ENCODE results near the gene TMTC2. TPM values are rescaled to one million over a fixed set of nuclear protein-coding genes. Genes with fewer than 3 reads are reported as not detected.

Gene TMTC2
- total RNA-seq, 5 donors from 2014 or later (not counting 1 experiment from before 2014, with no cell fraction given): 3.6 to 5.4 (median 4.4) TPM

DNA sequence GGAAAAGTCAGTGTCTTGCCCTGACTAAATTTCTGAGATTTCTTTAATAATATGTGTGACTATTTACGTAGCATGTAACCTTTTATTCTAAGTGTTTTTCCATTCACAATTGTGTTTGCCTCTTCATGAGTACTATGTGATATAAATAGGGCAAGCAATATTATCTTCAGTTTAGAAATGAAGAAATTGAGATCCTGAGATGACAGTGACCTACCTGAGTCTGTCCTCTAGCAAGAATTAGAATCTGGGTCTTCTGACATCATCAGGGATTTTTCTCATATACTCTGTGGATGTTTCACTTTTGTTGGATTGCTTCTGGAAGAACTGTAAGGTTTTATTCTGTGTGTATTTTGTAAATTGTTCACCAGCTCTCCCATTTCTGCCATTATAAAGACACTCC lies 35.0 kb downstream of the TMTC2 start:
- no peak overlapping the region for H3K4me3 ChIP-seq (ENCODE audit: control insufficient read depth in 1 of 2, extremely low read depth in 1 of 2, low read length in 1 of 2)
- CTCF ChIA-PET: no interaction called here
- no peak overlapping the region for H3K27ac ChIP-seq (ENCODE audit: low read length)
- no peak for ATAC-seq (replicated peaks in 1 of 4)
- H3K9me3 ChIP-seq: no peaks in the 10 kb centered on the region
- no peaks in the 10 kb centered on the region for H3K9me3 Mint-ChIP-seq
- no peak overlapping the region for H3K4me3 Mint-ChIP-seq
- peaks cover 4% of the 10 kb centered on the region for H3K36me3 Mint-ChIP-seq
- POLR2A ChIA-PET: no interaction called here
- H3K36me3 ChIP-seq (ENCODE audit: control insufficient read depth in 2 of 2, extremely low read depth in 1 of 2, insufficient read depth in 1 of 2, low read length in 1 of 2): no peaks in the 10 kb centered on the region
- no peaks in the 10 kb centered on the region for H3K4me1 ChIP-seq (ENCODE audit: control insufficient read depth in 1 of 2, extremely low read depth in 1 of 2, insufficient read depth in 2 of 2, low read length in 2 of 2)
- H3K27ac Mint-ChIP-seq: no peak overlapping the region
- peaks cover 0 to 2% (median 0%) of the 10 kb centered on the region in 3 donors for H3K4me1 Mint-ChIP-seq
- DNase-seq: no peak
- H3K27me3 Mint-ChIP-seq: no peaks in the 10 kb centered on the region
- WGBS (ENCODE audit: insufficient coverage): no CpG with 5 or more reads among the region's 1 CpG
- H3K27me3 ChIP-seq (replicated peaks in 1 of 2; ENCODE audit: control insufficient read depth in 2 of 2, extremely low read depth in 1 of 2, insufficient read depth in 2 of 2, low read length in 1 of 2): no peaks in the 10 kb centered on the region

DNA sequence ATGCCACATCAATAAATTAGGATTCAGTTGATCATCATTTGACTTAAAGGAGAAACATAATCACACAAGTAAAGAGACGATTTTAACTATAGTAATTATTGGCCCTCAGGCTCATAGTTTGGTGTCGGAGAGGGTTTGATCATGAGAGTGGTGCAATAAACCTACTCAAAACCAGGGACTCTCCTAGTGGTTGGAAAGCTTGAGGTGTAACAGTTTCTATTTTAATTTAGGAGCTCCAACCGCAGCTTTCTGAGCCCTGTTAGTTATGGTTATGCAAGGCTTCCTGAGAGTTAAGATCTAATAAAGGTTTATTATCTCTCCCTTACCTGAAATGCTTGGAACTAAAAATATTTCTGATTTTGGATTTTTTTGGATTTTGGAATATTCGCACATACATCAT lies 36.4 kb downstream of the TMTC2 start:
- CTCF ChIA-PET: no interaction called here
- no peak overlapping the region for H3K4me3 ChIP-seq (ENCODE audit: control insufficient read depth in 1 of 2, extremely low read depth in 1 of 2, low read length in 1 of 2)
- DNase-seq (no peak), ATAC-seq (replicated peaks in 1 of 4) (no peak)
- Mint-ChIP-seq H3K27ac (no peak overlapping the region), H3K27me3 (no peaks in the 10 kb centered on the region), H3K9me3 (no peaks in the 10 kb centered on the region), H3K36me3 (peaks cover 4% of the 10 kb centered on the region), H3K4me3 (no peak overlapping the region), H3K4me1 (peaks cover 0 to 2% (median 0%) of the 10 kb centered on the region in 3 donors)
- H3K9me3 ChIP-seq: no peaks in the 10 kb centered on the region
- POLR2A ChIA-PET: interaction anchor here in 1 of 2 donors (0.6 kb wide), 1 partner anchor 547 kb away, joined by 4 read pairs; no protein-coding TSS in a partner anchor
- no peaks in the 10 kb centered on the region for H3K4me1 ChIP-seq (ENCODE audit: control insufficient read depth in 1 of 2, extremely low read depth in 1 of 2, insufficient read depth in 2 of 2, low read length in 2 of 2)
- H3K27me3 ChIP-seq (replicated peaks in 1 of 2; ENCODE audit: control insufficient read depth in 2 of 2, extremely low read depth in 1 of 2, insufficient read depth in 2 of 2, low read length in 1 of 2): no peaks in the 10 kb centered on the region
- H3K36me3 ChIP-seq (ENCODE audit: control insufficient read depth in 2 of 2, extremely low read depth in 1 of 2, insufficient read depth in 1 of 2, low read length in 1 of 2): no peaks in the 10 kb centered on the region
- WGBS (ENCODE audit: insufficient coverage): no CpG with 5 or more reads among the region's 4 CpGs
- H3K27ac ChIP-seq (ENCODE audit: low read length): no peak overlapping the region

DNA sequence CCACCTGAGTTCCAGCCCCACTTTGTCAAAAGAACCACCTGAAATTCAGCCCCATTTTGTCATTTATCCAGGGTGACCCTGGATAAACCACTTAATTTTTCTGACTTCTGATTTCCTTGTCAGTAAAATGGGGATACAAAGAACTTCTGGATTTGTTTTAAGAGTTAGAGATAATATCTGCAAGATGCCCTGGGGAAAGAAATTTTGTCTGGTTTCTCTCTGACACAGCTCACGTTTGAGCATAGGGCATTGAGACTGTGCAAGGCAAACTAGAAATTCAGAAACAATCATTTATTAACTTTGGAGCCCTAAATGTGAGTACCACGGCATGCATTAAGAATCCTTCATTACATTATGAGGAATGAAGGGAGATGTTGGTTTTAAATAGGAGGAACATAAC lies 37.2 kb downstream of the TMTC2 start:
- no peaks in the 10 kb centered on the region for H3K27me3 ChIP-seq (replicated peaks in 1 of 2; ENCODE audit: control insufficient read depth in 2 of 2, extremely low read depth in 1 of 2, insufficient read depth in 2 of 2, low read length in 1 of 2)
- H3K27ac Mint-ChIP-seq: no peak overlapping the region
- peaks cover 4% of the 10 kb centered on the region for H3K36me3 Mint-ChIP-seq
- H3K36me3 ChIP-seq (ENCODE audit: control insufficient read depth in 2 of 2, extremely low read depth in 1 of 2, insufficient read depth in 1 of 2, low read length in 1 of 2): no peaks in the 10 kb centered on the region
- H3K9me3 ChIP-seq: no peaks in the 10 kb centered on the region
- WGBS (ENCODE audit: insufficient coverage): no CpG with 5 or more reads among the region's 2 CpGs
- ChIA-PET CTCF (no interaction called here), POLR2A (no interaction called here)
- DNase-seq: no peak
- no peak for ATAC-seq (replicated peaks in 1 of 4)
- peaks cover 0 to 2% (median 0%) of the 10 kb centered on the region in 3 donors for H3K4me1 Mint-ChIP-seq
- no peak overlapping the region for H3K4me3 Mint-ChIP-seq
- H3K27ac ChIP-seq (ENCODE audit: low read length): no peak overlapping the region
- no peak overlapping the region for H3K4me3 ChIP-seq (ENCODE audit: control insufficient read depth in 1 of 2, extremely low read depth in 1 of 2, low read length in 1 of 2)
- no peaks in the 10 kb centered on the region for H3K4me1 ChIP-seq (ENCODE audit: control insufficient read depth in 1 of 2, extremely low read depth in 1 of 2, insufficient read depth in 2 of 2, low read length in 2 of 2)
- H3K27me3 Mint-ChIP-seq: no peaks in the 10 kb centered on the region
- no peaks in the 10 kb centered on the region for H3K9me3 Mint-ChIP-seq

DNA sequence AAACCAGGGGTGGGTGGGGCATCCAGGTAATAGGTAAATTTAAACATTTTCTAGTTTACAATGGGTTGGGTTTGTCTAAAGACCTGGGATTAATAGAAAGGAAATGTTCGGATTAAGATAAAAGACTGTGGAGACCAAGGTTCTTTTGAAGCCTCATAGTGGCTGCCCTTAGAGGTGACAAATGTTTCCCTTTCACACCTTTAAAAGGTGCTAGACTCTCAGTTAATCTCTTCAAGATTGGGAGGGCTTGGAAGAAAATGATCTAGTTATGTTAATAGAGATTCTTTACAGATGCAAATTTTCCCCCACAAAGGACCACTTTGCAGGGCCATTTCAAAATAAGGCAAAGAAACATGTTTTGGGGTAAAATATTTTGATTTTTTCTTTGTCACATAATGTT lies 39.0 kb downstream of the TMTC2 start:
- Histone ChIP-seq H3K36me3 (ENCODE audit: control insufficient read depth in 2 of 2, extremely low read depth in 1 of 2, insufficient read depth in 1 of 2, low read length in 1 of 2) (no peaks in the 10 kb centered on the region), H3K4me1 (ENCODE audit: control insufficient read depth in 1 of 2, extremely low read depth in 1 of 2, insufficient read depth in 2 of 2, low read length in 2 of 2) (no peaks in the 10 kb centered on the region), H3K27me3 (replicated peaks in 1 of 2; ENCODE audit: control insufficient read depth in 2 of 2, extremely low read depth in 1 of 2, insufficient read depth in 2 of 2, low read length in 1 of 2) (no peaks in the 10 kb centered on the region), H3K27ac (ENCODE audit: low read length) (no peak overlapping the region), H3K4me3 (ENCODE audit: control insufficient read depth in 1 of 2, extremely low read depth in 1 of 2, low read length in 1 of 2) (no peak overlapping the region), H3K9me3 (no peaks in the 10 kb centered on the region)
- WGBS (ENCODE audit: insufficient coverage): no CpG with 5 or more reads among the region's 1 CpG
- ATAC-seq (replicated peaks in 1 of 4) (no peak), DNase-seq (no peak)
- H3K9me3 Mint-ChIP-seq: no peaks in the 10 kb centered on the region
- CTCF ChIA-PET: no interaction called here
- no peak overlapping the region for H3K27ac Mint-ChIP-seq
- peaks cover 0 to 2% (median 0%) of the 10 kb centered on the region in 3 donors for H3K4me1 Mint-ChIP-seq
- POLR2A ChIA-PET: no interaction called here
- no peak overlapping the region for H3K4me3 Mint-ChIP-seq
- no peaks in the 10 kb centered on the region for H3K27me3 Mint-ChIP-seq
- H3K36me3 Mint-ChIP-seq: peaks cover 8% of the 10 kb centered on the region

DNA sequence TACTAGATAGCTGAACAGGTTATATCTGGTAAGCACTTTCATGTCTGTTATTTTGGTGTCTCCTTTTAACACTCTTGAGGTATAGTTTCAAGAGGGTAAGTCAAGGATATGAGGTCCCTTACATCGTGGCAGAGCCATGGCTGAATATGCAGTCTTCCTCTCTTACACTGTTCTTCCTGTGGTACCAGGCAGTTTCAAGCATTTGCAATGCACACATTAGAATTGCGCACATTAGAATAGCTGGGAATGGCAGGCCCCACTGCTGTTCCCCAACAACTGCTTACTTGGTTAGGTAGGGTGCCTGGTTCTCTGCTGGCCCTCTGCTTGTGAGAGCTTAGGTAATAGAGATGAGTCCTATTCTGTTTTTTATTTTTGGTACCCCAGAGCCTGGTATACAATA lies 41.2 kb downstream of the TMTC2 start:
- CTCF ChIA-PET: interaction anchor here in 1 of 2 donors (0.7 kb wide), 1 partner anchor 1847 kb away, joined by 3 read pairs; no protein-coding TSS in a partner anchor
- no peaks in the 10 kb centered on the region for H3K36me3 ChIP-seq (ENCODE audit: control insufficient read depth in 2 of 2, extremely low read depth in 1 of 2, insufficient read depth in 1 of 2, low read length in 1 of 2)

DNA sequence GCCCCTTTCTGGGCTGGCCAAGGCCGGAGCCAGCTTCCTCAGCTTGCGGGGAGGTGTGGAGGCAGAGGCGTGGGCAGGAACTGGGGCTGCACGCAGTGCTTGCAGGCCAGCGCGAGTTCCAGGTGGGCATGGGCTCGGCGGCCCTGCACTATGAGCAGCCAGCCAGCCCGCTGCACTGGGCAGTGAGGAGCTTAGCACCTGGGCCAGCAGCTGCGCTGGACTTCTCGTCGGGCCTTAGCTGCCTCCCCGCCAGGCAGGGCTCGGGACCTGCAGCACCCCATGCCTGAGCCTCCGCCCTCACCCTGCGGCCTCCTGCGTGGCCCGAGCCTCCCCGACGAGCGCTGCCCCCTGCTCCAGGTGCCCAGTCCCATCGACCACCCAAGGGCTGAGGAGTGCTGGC lies 42.0 kb downstream of the TMTC2 start:
- ChIA-PET POLR2A (interaction anchor here in 1 of 2 donors (0.6 kb wide), 1 partner anchor 25 kb away, joined by 8 read pairs; no protein-coding TSS in a partner anchor), CTCF (interaction anchor here in 1 of 2 donors (0.9 kb wide), 1 partner anchor 43 kb away, joined by 5 read pairs; no protein-coding TSS in a partner anchor)
- Histone ChIP-seq H3K36me3 (ENCODE audit: control insufficient read depth in 2 of 2, extremely low read depth in 1 of 2, insufficient read depth in 1 of 2, low read length in 1 of 2) (no peaks in the 10 kb centered on the region), H3K27me3 (replicated peaks in 1 of 2; ENCODE audit: control insufficient read depth in 2 of 2, extremely low read depth in 1 of 2, insufficient read depth in 2 of 2, low read length in 1 of 2) (no peaks in the 10 kb centered on the region), H3K27ac (ENCODE audit: low read length) (no peak overlapping the region), H3K9me3 (no peaks in the 10 kb centered on the region), H3K4me3 (ENCODE audit: control insufficient read depth in 1 of 2, extremely low read depth in 1 of 2, low read length in 1 of 2) (no peak overlapping the region), H3K4me1 (ENCODE audit: control insufficient read depth in 1 of 2, extremely low read depth in 1 of 2, insufficient read depth in 2 of 2, low read length in 2 of 2) (no peaks in the 10 kb centered on the region)
- Mint-ChIP-seq H3K4me1 (no peaks in the 10 kb centered on the region), H3K9me3 (no peaks in the 10 kb centered on the region), H3K4me3 (no peak overlapping the region), H3K27me3 (no peaks in the 10 kb centered on the region), H3K36me3 (peaks cover 4% of the 10 kb centered on the region), H3K27ac (no peak overlapping the region)
- DNase-seq (no peak), ATAC-seq (replicated peaks in 1 of 4) (no peak)
- 95% methylated on average over 22 of the region's 22 CpGs for WGBS (ENCODE audit: insufficient coverage)

More for the DNA sequence above, 41.2 kb downstream of the TMTC2 start:
- Histone ChIP-seq H3K27me3 (replicated peaks in 1 of 2; ENCODE audit: control insufficient read depth in 2 of 2, extremely low read depth in 1 of 2, insufficient read depth in 2 of 2, low read length in 1 of 2) (no peaks in the 10 kb centered on the region), H3K27ac (ENCODE audit: low read length) (no peak overlapping the region), H3K9me3 (no peaks in the 10 kb centered on the region), H3K4me3 (ENCODE audit: control insufficient read depth in 1 of 2, extremely low read depth in 1 of 2, low read length in 1 of 2) (no peak overlapping the region), H3K4me1 (ENCODE audit: control insufficient read depth in 1 of 2, extremely low read depth in 1 of 2, insufficient read depth in 2 of 2, low read length in 2 of 2) (no peaks in the 10 kb centered on the region)
- Mint-ChIP-seq H3K27me3 (no peaks in the 10 kb centered on the region), H3K4me3 (no peak overlapping the region), H3K9me3 (no peaks in the 10 kb centered on the region), H3K36me3 (peaks cover 5% of the 10 kb centered on the region), H3K27ac (no peak overlapping the region), H3K4me1 (peaks cover 0 to under 1% (median 0%) of the 10 kb centered on the region in 3 donors)
- WGBS (ENCODE audit: insufficient coverage): no CpG with 5 or more reads among the region's 2 CpGs
- DNase-seq: no peak
- POLR2A ChIA-PET: no interaction called here
- ATAC-seq (replicated peaks in 1 of 4): no peak

DNA sequence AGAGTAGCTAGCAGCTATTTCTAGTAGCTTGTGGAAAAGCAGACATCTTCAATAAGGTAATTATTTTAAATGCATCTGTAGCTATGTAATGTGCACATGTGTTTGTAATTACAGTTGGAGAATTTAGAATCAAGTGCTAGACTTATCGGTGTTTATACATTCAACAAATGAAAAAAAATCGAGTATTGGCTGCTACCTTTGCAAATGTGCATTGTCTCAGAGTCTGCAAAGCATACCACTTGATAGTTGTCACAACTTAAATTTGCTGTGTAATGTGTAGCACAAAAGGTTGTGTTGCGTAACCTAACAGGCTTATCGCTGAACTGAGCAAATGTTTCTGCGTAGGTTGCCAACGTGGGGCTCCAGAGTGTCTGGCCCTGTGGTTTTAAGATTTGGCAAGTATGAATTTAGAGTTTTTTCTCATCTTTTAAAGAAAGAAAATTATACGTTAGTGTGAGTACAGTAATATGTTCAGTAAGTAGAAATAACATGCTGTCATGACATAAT lies 44.3 kb downstream of the TMTC2 start:
- no peak for DNase-seq
- POLR2A ChIA-PET: no interaction called here
- no peaks in the 10 kb centered on the region for H3K9me3 Mint-ChIP-seq
- Histone ChIP-seq H3K36me3 (ENCODE audit: control insufficient read depth in 2 of 2, extremely low read depth in 1 of 2, insufficient read depth in 1 of 2, low read length in 1 of 2) (no peaks in the 10 kb centered on the region), H3K4me1 (ENCODE audit: control insufficient read depth in 1 of 2, extremely low read depth in 1 of 2, insufficient read depth in 2 of 2, low read length in 2 of 2) (no peaks in the 10 kb centered on the region), H3K27ac (ENCODE audit: low read length) (no peak overlapping the region), H3K9me3 (no peaks in the 10 kb centered on the region), H3K27me3 (replicated peaks in 1 of 2; ENCODE audit: control insufficient read depth in 2 of 2, extremely low read depth in 1 of 2, insufficient read depth in 2 of 2, low read length in 1 of 2) (no peaks in the 10 kb centered on the region), H3K4me3 (ENCODE audit: control insufficient read depth in 1 of 2, extremely low read depth in 1 of 2, low read length in 1 of 2) (no peak overlapping the region)
- no peak for ATAC-seq (replicated peaks in 1 of 4)
- 97% methylated on average over 5 of the region's 7 CpGs for WGBS (ENCODE audit: insufficient coverage)
- peaks cover 4% of the 10 kb centered on the region for H3K36me3 Mint-ChIP-seq
- CTCF ChIA-PET: no interaction called here
- H3K27me3 Mint-ChIP-seq: no peaks in the 10 kb centered on the region
- no peak overlapping the region for H3K4me3 Mint-ChIP-seq
- no peaks in the 10 kb centered on the region for H3K4me1 Mint-ChIP-seq
- H3K27ac Mint-ChIP-seq: no peak overlapping the region
